ENCODE data around the gene ADAD1.

ADAD1 gene

DNA sequence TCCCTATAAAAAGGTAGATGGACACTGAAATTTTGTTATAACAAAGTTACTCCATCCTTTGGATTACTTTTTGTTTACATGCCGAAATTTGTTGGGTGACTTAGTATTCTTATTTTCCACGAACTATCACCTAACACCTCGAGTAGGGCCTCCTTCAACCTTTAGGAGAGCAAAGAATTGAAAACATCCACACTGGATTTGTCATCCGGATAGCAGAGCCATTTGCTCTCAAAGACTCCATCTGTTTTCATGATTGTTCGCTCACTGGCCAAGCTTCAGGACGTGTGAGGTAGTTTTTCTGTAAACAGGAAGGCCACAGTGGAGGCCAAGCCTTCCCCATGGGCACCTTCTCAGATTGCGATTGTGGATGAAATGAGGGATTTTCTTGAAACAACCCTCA is at the start of gene ADAD1:
Gene ADAD1, plus strand, starts transcription at position 301 of the 400 bp plus-strand sequence. CDS start 1,059 bp downstream, outside the sequence.
- TF ChIP-seq, protein P1, sequence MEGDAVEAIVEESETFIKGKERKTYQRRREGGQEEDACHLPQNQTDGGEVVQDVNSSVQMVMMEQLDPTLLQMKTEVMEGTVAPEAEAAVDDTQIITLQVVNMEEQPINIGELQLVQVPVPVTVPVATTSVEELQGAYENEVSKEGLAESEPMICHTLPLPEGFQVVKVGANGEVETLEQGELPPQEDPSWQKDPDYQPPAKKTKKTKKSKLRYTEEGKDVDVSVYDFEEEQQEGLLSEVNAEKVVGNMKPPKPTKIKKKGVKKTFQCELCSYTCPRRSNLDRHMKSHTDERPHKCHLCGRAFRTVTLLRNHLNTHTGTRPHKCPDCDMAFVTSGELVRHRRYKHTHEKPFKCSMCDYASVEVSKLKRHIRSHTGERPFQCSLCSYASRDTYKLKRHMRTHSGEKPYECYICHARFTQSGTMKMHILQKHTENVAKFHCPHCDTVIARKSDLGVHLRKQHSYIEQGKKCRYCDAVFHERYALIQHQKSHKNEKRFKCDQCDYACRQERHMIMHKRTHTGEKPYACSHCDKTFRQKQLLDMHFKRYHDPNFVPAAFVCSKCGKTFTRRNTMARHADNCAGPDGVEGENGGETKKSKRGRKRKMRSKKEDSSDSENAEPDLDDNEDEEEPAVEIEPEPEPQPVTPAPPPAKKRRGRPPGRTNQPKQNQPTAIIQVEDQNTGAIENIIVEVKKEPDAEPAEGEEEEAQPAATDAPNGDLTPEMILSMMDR (IDR thresholded peaks at IDR 0.05; ENCODE audit: extremely low read depth, missing control alignments): no peak
- no peak for DNase-seq (ENCODE audit: low spot score)

DNA sequence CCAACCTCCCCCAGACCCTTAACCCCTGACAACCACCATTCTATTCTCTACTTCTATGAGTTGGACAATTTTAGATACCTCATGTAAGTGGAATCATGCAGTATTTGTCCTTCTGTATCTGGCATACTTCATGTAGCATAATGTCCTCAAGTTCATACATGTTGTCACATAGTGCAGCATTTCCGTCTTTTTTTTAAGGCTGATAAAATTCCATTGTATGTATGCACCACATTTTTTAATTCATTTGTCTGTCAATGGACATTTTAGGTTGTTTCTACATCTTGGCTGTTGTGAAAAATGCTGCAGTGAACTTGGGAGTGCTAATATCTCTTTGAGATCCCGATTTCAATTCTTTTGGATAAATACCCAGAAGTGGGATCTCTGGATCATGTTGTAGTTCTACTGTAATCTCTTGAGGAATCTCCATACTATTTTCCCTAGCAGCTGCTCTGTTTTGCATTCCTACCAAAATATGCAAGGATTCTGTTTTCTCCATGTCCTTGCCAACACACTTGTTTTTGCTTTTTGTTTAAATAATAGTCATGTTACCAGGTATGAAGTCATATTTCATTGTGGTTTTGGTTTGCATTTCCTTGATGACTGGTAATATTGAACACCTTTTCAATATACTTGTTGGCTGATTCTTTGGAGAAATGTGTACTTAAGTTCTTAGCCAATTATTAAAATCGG is 48.8 kb upstream of the ADAD1 start:
- TF ChIP-seq, protein P1 (IDR thresholded peaks at IDR 0.05; ENCODE audit: extremely low read depth, missing control alignments): no peak
- DNase-seq (ENCODE audit: low spot score): no peak

DNA sequence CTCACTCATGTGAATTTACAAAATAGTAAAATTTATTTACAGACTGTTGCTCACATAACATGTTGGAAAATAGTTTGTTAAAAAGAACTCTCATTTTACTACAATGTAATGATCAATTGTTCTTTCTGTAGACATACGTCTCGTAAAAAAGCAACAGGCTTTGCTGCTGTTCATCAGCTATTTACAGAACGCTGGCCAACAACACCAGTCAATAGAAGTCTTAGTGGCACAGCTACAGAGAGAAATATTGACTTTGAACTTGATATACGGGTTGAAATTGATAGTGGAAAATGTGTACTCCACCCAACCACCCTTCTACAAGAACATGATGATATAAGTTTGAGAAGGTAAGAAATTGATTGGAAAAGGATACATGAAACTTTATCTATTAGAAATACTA is 47.6 kb upstream of the ADAD1 start:
- no peak for DNase-seq (ENCODE audit: low spot score)
- TF ChIP-seq, protein P1 (IDR thresholded peaks at IDR 0.05; ENCODE audit: extremely low read depth, missing control alignments): no peak

DNA sequence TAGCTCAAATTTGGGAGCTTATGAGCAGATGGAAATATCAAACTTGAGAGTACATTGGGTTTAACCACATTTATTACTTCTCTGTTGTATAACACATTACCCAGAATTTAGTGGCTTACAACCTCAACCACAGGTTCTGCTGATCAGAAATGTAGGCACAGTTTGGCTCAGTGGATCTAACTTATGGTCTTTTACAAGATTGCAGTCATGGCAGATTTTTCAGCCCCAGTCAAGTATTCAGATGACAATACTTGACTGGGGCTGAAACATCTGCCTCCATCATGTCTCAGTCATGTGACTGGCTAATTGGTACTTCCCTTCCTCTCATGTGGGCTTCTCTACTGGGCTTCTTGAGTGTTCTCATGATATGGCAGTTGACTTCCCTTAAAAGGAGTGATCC is 44.0 kb upstream of the ADAD1 start:
- TF ChIP-seq, protein P1 (IDR thresholded peaks at IDR 0.05; ENCODE audit: extremely low read depth, missing control alignments): no peak

DNA sequence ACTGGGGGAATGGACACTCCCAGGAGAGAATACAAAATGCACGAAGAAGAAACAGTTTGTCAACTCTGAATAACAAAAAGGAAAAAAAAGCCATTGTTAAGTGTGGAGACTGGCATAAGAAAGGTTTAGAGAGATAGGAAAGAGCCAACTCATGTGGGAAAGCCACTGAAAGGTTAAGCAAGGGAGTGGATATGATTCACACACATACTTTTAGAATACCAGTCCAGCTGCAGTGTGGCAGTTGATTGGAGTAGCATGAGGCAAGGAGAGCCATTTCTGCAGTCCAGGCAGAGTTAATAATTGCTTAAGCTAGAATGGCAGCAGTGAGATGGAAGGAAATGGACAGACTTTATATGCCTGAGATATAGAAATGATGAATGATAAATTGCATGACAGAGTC is 36.9 kb upstream of the ADAD1 start:
- TF ChIP-seq, protein P1 (IDR thresholded peaks at IDR 0.05; ENCODE audit: extremely low read depth, missing control alignments): no peak
- DNase-seq (ENCODE audit: low spot score): no peak

More for the DNA sequence above, 44.0 kb upstream of the ADAD1 start:
- no peak for DNase-seq (ENCODE audit: low spot score)

DNA sequence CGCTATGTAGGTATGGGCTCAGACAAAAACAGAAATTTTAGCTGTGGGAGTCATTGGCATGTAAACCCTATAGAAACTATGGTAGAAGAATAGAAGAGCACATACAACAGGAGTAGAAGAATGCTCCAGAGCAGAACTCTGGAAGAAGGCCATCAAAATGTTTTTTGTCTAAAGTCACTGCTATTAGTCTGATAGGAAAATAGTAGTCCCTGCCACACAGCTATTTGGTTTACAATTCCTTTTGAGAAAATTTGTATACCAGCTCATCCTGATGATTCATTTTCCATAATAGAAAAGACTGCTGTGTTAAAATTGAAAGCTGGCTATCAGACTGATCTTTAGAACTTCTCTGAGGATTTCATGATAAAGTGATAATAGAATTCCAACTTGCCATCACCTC is 32.8 kb upstream of the ADAD1 start:
- TF ChIP-seq, protein P1 (IDR thresholded peaks at IDR 0.05; ENCODE audit: extremely low read depth, missing control alignments): no peak
- no peak for DNase-seq (ENCODE audit: low spot score)

DNA sequence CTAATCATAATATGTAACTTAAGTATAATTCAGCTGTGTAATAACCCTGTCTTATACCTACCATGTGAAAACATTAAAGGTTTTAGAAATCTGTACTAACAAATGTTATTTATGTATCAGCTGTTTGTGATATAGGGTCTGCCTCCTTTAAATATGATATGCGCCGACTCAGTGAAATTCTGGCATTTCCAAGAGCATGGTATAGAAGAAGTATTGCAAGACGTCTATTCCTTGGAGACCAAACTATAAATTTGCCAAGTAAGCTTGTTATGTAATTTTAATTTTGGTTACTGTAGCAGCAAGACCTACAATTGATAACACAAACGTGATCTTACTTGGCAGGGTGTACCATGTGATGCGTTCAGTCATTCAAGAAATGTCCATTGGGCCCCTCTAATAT is 32.3 kb upstream of the ADAD1 start:
- TF ChIP-seq, protein P1 (IDR thresholded peaks at IDR 0.05; ENCODE audit: extremely low read depth, missing control alignments): no peak
- DNase-seq (ENCODE audit: low spot score): no peak
